GM19395 (cell line): ENCODE data around the gene HSPA2.
"Not testable (repeated sequence)": the region's sequence is repeated elsewhere in the genome, so short reads cannot be mapped to it uniquely, and the experiment has no call there.

ENCODE experiments used
- ATAC-seq: cut with Tn5 transposase; IDR thresholded peaks from one replicate; pipeline ENCODE4 v1.9.1; 2021; ENCODE audit warnings: mild to moderate bottlenecking, moderate library complexity; ENCODE audit not compliant: unreplicated experiment

Gene HSPA2

DNA sequence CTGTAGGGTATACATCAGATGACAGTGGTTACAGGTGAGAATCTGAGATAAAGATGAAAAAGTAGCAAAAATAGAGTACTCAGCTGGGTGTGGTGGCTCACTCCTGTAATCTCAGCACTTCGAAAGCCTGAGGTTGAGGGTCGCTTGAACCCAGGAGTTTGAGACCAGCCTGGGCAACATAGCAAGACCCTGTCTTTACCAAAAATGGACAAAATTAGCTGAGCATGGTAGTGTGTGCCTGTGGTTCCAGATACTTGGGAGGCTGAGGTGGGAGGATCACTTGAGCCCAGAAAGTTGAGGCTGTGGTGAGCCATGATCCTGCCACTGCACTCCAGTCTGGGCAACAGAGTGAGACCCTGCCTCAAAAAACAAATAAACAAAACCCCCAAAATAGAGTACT lies 17.7 kb downstream of the HSPA2 start:
- ATAC-seq: not testable (repeated sequence)

- no peak for ATAC-seq
Measured at GRCh38 chr14:64561631-64562030, 21.1 kb downstream of the HSPA2 start.

GRCh38 chr14:64562436-64562835 lies 21.9 kb downstream of the HSPA2 start:
- ATAC-seq: no peak

- no peak for ATAC-seq
Measured at GRCh38 chr14:64563696-64564095, 23.2 kb downstream of the HSPA2 start.

DNA sequence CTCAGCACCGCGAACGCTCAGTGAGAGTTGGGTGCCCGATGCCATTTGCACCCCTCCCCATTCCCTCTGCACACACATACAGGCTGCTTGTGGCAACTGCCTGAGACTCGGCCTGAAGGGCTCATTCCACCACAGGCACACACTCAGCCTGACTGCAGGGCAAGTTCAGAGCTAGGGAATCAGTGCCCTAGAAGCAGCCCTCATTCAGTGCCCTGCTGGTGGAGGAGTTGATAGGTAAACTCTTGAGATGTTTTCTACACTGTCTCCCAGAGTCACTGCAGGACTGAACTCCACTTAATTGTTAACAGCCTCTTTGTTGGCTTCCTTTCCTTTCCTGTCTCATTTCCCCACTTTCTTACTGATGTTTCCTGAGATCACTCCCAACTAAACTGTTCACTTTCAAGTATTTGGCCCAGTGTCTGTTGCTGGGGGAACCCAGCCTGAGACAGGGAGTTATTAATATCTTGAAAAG lies 26.1 kb downstream of the HSPA2 start:
- no peak for ATAC-seq

DNA sequence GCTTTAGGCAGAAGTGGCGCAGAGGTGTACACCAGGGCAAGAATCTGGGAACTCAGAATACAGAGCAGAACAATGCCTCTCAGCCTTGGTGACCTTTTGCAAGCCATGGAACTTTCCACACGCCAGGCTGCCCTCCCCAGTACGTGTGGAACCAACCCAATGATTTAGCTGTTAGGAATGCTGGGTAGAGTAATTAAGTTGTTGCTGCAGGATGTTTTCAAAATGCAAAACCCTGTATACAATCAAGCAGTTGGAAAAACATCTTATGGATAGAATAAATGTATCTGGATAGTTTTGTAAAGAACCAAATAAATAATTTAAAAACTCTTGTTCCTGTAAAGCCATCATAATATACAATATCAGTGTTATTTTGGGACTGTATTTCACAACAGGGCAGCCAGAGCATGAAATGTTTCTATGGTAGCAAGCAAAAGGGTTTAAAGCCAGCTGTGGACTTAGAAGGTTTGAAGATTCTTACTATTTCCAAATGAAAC lies 28.6 kb downstream of the HSPA2 start:
- ATAC-seq: no peak

DNA sequence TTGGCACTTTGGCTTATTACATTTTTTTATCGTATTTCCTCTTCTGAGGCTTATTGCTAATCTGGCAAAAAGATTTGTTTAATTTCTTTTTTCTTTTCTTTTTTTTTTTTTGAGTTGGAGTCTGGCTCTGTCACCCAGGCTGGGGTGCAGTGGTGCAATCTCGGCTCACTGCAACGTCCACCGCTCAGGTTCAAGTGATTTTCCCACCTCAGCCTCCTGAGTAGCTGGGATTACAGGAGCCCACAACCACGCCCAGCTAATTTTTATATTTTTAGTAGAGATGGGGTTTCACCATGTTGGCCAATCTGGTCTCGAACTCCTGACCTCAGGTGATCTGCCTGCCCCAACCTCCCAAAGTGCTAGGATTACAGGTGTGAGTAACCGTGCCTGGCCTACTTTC lies 29.1 kb downstream of the HSPA2 start:
- ATAC-seq: not testable (repeated sequence)

DNA sequence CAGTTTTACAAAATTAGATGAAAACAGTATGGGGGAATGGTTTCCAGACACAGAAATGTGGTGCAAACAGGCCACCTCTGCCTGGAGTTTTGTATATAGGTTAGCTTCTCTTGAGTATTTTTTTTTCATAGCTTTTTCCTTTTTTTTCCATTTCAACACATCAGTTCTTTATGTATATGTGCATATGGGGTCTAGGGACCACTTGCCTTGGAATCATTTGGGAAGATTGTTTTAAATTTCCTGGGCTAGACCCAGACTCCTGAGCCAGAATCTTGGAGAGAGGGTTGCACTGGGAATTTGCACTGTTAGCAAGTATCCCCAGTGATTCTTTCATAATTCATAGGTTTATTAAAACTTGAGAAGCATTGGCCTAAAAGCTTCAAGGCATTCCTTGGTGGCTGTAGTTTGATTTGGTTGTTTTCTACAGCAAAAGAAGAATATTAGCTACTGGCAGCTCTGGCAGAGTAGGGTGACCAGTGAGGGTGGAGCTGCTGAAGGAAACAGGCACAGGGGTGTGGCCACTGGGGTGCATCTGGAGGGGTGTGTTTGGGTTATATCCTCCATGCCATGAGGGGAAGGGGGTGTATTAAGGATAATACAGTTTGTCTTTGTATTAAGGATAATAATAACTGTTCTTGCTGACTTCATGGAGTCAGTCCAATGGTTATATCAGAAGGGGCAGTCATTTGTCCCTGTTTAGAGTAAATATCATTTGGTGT lies 32.0 kb downstream of the HSPA2 start:
- no peak for ATAC-seq

DNA sequence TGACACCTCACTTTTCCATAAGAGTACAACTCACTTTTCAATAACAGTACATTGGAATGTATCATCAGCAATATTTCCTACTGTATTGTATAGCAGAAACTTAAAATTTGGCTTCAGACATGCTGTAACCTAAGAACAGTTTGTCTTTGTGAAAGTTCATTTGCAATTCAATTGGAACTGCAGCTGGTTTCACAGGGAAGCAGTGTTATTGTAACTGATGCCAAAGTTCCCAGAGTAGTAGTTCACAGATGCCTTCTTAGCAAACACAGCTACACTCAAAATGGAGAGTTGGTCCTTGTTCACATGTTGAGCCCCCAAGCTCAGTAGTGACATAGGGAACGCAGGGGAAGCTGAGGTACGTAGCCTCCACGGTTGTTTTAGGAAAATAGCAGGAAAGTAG lies 32.6 kb downstream of the HSPA2 start:
- no peak for ATAC-seq

GRCh38 chr14:64574371-64575107 lies 34.0 kb downstream of the HSPA2 start:
- ATAC-seq: no peak

- no peak for ATAC-seq
Measured at GRCh38 chr14:64577211-64577610, 36.7 kb downstream of the HSPA2 start.

GRCh38 chr14:64580467-64580866 lies 39.9 kb downstream of the HSPA2 start:
- no peak for ATAC-seq

GRCh38 chr14:64581363-64581762 lies 40.8 kb downstream of the HSPA2 start:
- ATAC-seq: no peak

DNA sequence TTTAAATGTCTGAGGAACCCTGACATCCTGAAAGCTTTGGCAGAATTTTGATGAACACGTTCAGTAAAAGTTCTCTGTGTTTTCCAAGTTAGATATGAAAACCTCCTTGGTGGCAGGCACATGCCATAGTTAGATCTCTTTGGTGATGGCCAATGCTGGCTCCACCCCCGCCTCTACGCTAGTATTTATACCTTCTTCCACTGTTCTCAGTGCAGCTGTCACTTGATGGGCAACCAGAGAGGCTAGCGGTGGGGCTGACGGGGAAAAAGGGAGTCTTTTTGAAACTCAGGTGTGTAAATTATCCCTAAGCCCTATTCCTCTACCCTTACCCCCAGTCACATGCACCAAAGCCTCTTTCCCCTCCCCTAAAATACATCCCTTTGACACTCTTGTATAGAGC lies 41.3 kb downstream of the HSPA2 start:
- no peak for ATAC-seq

DNA sequence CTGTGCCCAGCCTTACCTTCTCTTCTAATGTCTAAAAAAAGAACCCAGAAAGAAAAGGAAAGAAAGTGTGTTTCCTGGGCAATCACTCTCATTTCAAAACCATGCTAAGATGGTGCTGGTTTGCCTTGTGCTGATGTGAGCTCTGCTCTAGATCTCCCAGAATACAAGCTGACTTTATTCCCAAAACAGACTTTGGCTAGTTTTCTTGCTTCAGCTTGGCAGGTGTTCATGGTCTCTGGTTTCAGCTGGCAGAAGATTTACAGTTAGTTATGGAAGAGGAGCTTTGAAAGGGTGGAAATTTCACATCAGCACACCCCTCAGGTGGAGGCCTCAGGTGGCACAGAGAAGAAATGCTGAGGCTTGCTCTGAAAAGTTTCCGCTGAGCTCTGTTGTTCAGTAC lies 43.6 kb downstream of the HSPA2 start:
- ATAC-seq: no peak

DNA sequence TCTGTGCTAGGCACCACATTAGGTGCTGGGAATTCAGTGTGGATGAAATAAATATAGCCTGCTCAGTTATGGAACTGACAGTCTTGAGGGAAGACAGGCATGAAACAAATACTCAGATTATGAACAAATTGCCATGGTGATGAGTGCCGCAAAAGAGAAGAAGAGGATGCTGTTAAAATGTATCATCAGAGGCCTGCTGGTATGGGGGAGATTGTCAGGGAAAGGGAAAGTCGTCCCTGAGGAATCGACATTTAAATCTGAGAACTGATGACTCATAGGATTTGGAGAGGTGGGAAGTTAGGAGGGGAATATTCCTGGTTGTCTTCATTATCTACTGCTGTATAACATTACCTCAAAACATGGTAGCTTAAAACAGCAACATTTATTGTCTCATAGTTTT lies 51.3 kb downstream of the HSPA2 start:
- no peak for ATAC-seq
